Measurements from ENCODE around the gene MIER2. TPM values are rescaled to one million over a fixed set of nuclear protein-coding genes. Genes with fewer than 3 reads are reported as not detected.

Gene MIER2
- total RNA-seq, 1 donor, result 14.8 TPM

DNA sequence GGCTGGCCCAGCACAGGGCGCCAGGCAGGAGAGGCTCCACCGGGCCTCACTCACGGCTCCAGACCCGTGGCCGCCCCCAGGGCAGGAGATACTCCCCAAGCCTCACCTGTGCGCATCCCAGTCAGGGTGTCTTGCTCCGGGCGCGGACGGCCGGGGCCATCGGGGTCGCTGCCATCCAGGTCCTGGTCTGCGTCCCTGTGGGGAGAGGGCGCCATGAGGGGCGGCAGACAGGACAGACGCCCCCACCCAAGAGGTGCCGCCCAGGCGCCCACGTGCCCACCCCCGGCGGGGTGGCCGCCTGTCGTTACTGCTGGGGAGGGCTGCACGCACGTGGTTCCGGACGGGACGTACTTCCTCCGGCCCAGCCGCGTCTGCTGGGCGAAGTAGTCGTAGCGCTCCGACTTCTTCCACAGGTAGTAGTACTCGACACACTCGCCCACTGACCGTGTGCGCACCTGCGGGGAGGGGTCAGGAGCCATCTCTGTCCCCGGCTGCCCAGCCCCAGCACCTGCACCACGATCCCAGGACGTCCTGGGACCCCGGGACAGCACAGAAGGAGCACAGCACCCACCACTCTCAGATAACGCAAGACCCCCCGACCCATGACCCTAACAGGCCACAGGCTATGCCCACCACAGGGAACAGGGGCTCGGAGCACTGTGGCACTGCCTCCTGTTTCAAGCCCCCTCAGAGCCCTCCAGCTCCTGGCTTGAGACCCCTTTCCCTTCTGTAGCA lies 36.0 kb downstream of the MIER2 start:
- H3K27me3 ChIP-seq (ENCODE audit: insufficient read depth, low read length), result no peaks in the 10 kb centered on the region
- peaks cover 23% of the 10 kb centered on the region for H3K36me3 ChIP-seq (ENCODE audit: insufficient read depth, low read length)
- TF ChIP-seq, protein P1, sequence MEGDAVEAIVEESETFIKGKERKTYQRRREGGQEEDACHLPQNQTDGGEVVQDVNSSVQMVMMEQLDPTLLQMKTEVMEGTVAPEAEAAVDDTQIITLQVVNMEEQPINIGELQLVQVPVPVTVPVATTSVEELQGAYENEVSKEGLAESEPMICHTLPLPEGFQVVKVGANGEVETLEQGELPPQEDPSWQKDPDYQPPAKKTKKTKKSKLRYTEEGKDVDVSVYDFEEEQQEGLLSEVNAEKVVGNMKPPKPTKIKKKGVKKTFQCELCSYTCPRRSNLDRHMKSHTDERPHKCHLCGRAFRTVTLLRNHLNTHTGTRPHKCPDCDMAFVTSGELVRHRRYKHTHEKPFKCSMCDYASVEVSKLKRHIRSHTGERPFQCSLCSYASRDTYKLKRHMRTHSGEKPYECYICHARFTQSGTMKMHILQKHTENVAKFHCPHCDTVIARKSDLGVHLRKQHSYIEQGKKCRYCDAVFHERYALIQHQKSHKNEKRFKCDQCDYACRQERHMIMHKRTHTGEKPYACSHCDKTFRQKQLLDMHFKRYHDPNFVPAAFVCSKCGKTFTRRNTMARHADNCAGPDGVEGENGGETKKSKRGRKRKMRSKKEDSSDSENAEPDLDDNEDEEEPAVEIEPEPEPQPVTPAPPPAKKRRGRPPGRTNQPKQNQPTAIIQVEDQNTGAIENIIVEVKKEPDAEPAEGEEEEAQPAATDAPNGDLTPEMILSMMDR (IDR thresholded peaks at IDR 0.05; ENCODE audit: extremely low read depth, low read depth, low read length), result no peak
- H4K20me1 ChIP-seq (ENCODE audit: insufficient read depth, low read length), result peaks cover 31% of the 10 kb centered on the region
- H3K4me3 ChIP-seq (ENCODE audit: insufficient read depth, low read length), result no peak overlapping the region
- peak; percentile 69 for DNase-seq (ENCODE audit: insufficient read length, low spot score, missing footprints)
- no peak overlapping the region for H2AFZ ChIP-seq (ENCODE audit: low read length)
- H3K27ac ChIP-seq (ENCODE audit: low read depth, low read length), result no peak overlapping the region
- no peaks in the 10 kb centered on the region for H3K4me1 ChIP-seq (ENCODE audit: insufficient read depth, low read length)
- no peaks in the 10 kb centered on the region for H3K9me3 ChIP-seq (ENCODE audit: low read depth, low read length)
- H3K79me2 ChIP-seq (ENCODE audit: insufficient read depth, low read length), result peaks cover 30% of the 10 kb centered on the region
- H3K4me2 ChIP-seq (ENCODE audit: insufficient read depth, low read length), result no peak overlapping the region

DNA sequence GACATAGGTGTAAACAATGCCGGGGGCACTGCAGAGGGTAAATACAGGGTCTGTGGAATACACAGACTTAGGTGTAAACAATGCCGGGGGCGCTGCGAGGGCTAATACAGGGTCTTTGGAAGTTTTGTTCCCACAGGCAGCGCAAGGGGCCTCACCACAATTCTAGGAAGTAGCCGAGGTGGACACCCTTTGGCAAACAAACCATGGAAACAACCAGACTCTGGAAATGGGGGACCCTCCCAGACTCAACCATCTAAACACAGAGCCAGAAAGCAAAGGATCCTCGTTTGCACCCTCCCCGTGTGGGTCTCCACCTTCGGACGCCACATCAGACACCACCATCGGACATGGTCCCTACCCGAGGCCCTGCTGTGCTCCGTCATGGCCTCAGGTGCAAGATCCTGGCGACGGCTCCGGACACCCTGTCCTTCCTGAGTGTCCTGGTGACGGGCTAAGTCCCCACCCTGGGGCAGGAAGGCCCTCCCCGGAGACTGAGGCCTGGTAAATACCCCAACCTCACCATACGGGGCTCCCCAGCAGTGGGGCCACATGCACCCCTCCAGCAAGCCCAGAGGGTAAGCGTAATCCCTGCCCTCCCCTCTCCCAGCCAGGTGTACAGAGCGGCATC lies 36.7 kb downstream of the MIER2 start:
- Histone ChIP-seq H3K4me1 (ENCODE audit: insufficient read depth, low read length) (no peaks in the 10 kb centered on the region), H3K36me3 (ENCODE audit: insufficient read depth, low read length) (peaks cover 20% of the 10 kb centered on the region), H3K79me2 (ENCODE audit: insufficient read depth, low read length) (peaks cover 29% of the 10 kb centered on the region), H3K27me3 (ENCODE audit: insufficient read depth, low read length) (no peaks in the 10 kb centered on the region), H4K20me1 (ENCODE audit: insufficient read depth, low read length) (peaks cover 28% of the 10 kb centered on the region), H3K9me3 (ENCODE audit: low read depth, low read length) (no peaks in the 10 kb centered on the region), H3K4me2 (ENCODE audit: insufficient read depth, low read length) (no peak overlapping the region), H2AFZ (ENCODE audit: low read length) (no peak overlapping the region), H3K4me3 (ENCODE audit: insufficient read depth, low read length) (no peak overlapping the region), H3K27ac (ENCODE audit: low read depth, low read length) (no peak overlapping the region)
- DNase-seq (ENCODE audit: insufficient read length, low spot score, missing footprints), result peak; percentile 84
- TF ChIP-seq, protein P1 (IDR thresholded peaks at IDR 0.05; ENCODE audit: extremely low read depth, low read depth, low read length), result no peak

DNA sequence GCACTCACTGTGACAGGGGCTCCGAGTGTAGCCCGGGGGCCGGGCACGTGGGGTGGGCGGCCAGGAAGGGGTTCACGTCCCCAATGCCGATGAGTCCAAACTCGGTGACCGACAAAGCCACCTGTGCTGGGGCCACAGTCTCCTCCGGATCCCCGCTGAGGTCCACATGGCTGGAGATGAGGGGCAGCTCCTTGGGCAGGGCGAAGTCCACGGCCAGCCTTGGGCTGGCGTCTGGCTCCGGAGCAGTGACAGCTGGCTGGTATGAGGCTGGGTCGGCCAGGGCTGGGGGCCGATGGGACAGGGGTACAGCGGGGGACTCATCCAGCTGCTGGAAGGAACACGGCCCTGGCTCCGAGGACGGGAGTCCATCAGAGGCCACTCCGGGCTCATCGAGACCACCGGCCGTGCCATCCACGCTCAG lies 37.5 kb downstream of the MIER2 start:
- Histone ChIP-seq H4K20me1 (ENCODE audit: insufficient read depth, low read length) (peaks cover 28% of the 10 kb centered on the region), H3K9me3 (ENCODE audit: low read depth, low read length) (no peaks in the 10 kb centered on the region), H2AFZ (ENCODE audit: low read length) (no peak overlapping the region), H3K27ac (ENCODE audit: low read depth, low read length) (no peak overlapping the region), H3K4me3 (ENCODE audit: insufficient read depth, low read length) (no peak overlapping the region), H3K4me1 (ENCODE audit: insufficient read depth, low read length) (no peaks in the 10 kb centered on the region), H3K27me3 (ENCODE audit: insufficient read depth, low read length) (no peaks in the 10 kb centered on the region), H3K36me3 (ENCODE audit: insufficient read depth, low read length) (peaks cover 20% of the 10 kb centered on the region), H3K4me2 (ENCODE audit: insufficient read depth, low read length) (no peak overlapping the region), H3K79me2 (ENCODE audit: insufficient read depth, low read length) (peaks cover 29% of the 10 kb centered on the region)
- TF ChIP-seq, protein P1 (IDR thresholded peaks at IDR 0.05; ENCODE audit: extremely low read depth, low read depth, low read length), result no peak
- peak; percentile 68 for DNase-seq (ENCODE audit: insufficient read length, low spot score, missing footprints)

DNA sequence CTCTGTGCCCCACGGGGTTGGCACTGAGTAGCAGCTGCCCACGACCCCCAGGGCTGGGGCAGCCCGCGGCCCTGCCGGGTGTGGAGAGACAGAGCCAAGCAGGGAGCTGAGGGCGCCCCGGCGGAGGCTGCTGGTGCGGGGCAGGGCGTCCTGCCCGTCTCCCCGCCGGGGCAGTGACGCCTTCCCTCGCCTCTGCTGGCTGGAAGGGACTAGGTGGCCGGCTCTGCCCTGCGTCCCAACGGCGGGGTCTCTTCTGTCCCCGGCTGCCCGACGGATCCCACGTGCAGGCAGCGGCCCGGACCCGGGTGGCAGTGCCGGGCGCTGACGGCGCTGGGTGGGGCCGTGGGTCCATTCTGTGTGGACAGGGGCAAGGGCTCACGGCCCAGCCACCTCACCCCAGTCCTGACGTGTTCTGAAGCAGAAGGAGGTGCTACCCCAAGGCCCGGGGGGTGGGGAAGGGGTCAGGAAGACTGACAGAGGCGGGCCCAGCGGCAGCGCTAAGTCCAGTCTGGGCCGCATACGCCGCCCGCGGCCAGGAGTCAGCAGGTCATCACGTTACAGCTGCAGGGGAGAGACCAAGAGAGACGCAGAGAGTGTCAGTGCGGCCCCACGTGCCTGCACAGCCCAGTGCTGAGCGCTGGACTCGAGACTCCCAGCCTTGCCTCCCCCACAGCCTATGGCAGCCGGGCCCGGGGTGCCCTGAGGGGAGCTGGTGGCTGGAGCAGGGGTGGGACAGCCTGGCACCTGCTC lies 38.3 kb downstream of the MIER2 start:
- peak; percentile 65 for DNase-seq (ENCODE audit: insufficient read length, low spot score, missing footprints)
- Histone ChIP-seq H3K4me2 (ENCODE audit: insufficient read depth, low read length) (no peak overlapping the region), H3K79me2 (ENCODE audit: insufficient read depth, low read length) (peaks cover 28% of the 10 kb centered on the region), H3K4me3 (ENCODE audit: insufficient read depth, low read length) (no peak overlapping the region), H2AFZ (ENCODE audit: low read length) (no peak overlapping the region), H3K27me3 (ENCODE audit: insufficient read depth, low read length) (no peaks in the 10 kb centered on the region), H3K4me1 (ENCODE audit: insufficient read depth, low read length) (no peaks in the 10 kb centered on the region), H3K9me3 (ENCODE audit: low read depth, low read length) (no peaks in the 10 kb centered on the region), H3K27ac (ENCODE audit: low read depth, low read length) (no peak overlapping the region), H3K36me3 (ENCODE audit: insufficient read depth, low read length) (peaks cover 17% of the 10 kb centered on the region), H4K20me1 (ENCODE audit: insufficient read depth, low read length) (peaks cover 31% of the 10 kb centered on the region)
- TF ChIP-seq, protein P1 (IDR thresholded peaks at IDR 0.05; ENCODE audit: extremely low read depth, low read depth, low read length), result no peak
